Cardiac fibroblast (primary cell): ENCODE data around the gene DGUOK.
A peak's percentile ranks its signal among the peaks of the same experiment; 100 is the strongest.

Source experiments
- DNase-seq, 2 donors: peaks; one replicate each; pipeline versions ENCODE4 v3.0.0 to v3.0.0-alpha.2; 2010; ENCODE audit warnings: low read depth in 2 of 2
- H3K4me3 ChIP-seq, 2 donors: replicated peaks in 1 of 2; 1 replicate in 1 of 2; 2 replicates in 1 of 2; pipeline ENCODE4 v1.5.1; 2011; ENCODE audit warnings: low read depth in 2 of 2, low read length in 2 of 2, mild to moderate bottlenecking in 2 of 2, moderate library complexity in 1 of 2
- TF ChIP-seq, protein P1 (sequence below): IDR thresholded peaks from one replicate; pipeline ENCODE4 v1.5.1; 2011; ENCODE audit warnings: low read depth, mild to moderate bottlenecking, low read length, inconsistent platforms

Gene DGUOK

DNA sequence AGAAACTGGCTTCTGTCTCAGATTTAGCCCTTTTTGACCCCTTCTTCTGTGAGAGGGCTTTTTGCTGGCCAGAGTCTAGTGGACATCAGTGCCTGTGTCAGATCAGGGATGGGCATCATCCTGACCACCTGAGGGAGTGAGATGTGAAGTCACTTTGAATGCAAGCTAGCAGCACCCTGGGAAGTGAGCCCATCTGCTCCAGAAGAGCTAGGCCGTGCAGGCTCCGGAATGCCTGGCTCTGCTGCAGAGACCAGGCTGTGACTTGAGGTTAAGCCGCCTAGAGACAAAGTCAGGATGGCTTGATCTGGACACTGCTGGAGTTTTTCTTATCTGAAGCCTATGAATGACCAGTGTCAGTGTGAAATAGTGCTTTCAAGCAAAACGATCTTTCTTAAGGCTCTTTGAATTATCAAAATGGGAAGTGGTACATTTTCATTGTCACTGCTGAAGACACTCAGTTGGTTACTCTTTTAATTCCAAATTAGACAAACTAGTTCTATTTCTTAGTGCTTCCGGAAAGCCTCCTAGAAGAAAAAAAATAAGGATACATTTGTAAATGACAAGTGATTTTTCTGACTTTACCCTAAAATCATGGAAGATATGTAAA is 20.8 kb downstream of the DGUOK start:
- DNase-seq = no peak
- no peak overlapping the region for H3K4me3 ChIP-seq
- TF ChIP-seq, protein P1, sequence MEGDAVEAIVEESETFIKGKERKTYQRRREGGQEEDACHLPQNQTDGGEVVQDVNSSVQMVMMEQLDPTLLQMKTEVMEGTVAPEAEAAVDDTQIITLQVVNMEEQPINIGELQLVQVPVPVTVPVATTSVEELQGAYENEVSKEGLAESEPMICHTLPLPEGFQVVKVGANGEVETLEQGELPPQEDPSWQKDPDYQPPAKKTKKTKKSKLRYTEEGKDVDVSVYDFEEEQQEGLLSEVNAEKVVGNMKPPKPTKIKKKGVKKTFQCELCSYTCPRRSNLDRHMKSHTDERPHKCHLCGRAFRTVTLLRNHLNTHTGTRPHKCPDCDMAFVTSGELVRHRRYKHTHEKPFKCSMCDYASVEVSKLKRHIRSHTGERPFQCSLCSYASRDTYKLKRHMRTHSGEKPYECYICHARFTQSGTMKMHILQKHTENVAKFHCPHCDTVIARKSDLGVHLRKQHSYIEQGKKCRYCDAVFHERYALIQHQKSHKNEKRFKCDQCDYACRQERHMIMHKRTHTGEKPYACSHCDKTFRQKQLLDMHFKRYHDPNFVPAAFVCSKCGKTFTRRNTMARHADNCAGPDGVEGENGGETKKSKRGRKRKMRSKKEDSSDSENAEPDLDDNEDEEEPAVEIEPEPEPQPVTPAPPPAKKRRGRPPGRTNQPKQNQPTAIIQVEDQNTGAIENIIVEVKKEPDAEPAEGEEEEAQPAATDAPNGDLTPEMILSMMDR = no peak

DNA sequence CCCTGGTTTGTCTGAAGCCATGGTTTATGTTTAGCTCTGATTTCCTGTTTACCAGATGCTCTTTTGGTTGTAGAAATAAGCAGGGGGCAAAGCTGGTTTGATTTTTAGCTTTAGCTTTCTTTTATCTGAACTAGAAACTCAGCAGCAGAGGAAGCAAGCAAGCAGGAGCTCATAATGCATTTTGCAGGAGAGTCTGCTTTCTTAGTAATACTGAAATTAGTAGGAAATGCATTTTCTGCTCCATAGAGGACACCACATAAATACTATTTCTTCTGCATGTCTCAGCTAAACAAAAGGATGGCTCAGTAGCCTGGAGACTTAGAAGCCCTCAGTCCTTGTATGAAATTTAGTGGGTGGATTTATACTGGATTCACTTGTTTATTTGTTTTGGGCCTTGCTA is 23.1 kb downstream of the DGUOK start:
- H3K4me3 ChIP-seq = no peak overlapping the region
- TF ChIP-seq, protein P1 = no peak
- no peak for DNase-seq

DNA sequence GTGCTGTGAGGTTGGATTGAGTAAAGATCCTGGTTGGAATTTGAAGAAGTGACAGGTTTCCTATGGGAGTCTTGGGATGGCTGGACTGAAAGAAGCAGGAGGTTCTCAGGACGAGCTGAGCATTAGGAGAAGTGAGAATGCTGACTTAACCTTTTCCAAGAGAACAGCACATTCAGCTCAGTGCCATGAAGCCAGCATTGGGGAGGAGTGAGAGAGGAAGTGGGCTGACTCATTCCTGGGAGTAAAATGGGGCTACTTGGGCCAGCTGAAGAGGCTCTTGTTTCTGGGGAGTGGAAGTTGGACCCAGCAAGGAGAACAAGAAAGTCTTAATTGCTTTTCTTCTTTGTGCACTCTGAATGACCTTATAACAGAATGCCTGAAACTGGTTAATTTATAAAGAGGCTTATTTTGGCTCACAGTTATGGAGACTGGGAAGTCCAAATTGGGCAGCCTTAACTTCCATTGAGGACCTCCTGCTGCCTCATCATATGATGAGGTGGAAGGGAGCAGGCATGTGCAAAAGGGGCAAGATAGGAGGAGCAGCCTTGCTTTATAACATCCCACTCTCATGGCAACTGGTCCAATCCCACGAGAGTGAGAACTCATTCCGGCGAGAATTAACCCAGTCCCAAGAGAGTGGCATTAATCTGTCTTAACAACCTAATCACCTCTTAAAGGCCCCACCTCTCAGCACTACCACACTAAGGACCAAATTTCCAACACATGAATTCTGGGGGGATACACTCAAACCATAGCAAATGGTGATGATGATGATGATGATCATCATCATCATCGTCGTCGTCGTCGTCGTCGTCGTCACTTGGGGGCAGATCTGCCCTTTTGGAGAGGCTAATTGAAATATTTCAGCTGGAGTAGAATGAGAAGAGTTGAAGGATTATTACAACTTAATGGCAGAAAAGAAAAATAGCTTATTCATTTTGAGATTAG is 26.1 kb downstream of the DGUOK start:
- TF ChIP-seq, protein P1 = no peak
- peak; percentile 63 to 73 for DNase-seq

DNA sequence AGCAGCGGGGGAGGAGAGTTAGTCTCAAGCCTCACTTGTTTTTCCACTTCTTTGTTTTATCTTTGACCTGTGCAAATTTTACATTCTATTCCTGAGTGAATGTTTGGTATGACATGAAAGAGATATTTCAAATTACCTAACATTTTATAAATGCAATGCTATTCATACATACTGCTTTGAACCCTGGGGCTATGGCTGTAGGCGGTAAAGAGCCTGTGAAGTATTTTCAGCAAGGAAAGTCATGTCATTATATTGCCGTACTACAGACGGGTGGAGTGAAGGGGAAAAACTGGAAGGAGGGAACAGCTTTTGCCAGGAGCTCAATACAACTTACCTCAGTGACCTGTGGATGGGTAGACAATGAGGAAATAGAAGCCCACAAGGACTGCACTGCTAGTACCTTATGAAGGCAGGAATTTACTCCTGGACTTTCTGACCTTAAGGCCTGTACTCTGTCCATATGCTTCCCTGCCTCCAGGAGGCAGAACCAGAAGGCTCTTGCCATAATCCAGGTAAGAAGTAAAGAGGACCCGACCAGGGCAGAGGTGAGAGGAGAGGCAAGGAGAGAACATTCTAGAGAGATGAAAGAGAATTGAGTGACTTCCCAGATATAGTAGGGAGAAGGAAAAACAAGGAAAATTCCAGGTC is 29.7 kb downstream of the DGUOK start:
- H3K4me3 ChIP-seq = no peak overlapping the region
- no peak for DNase-seq
- TF ChIP-seq, protein P1 = no peak

More for the DNA sequence above, 26.1 kb downstream of the DGUOK start:
- no peak overlapping the region for H3K4me3 ChIP-seq

DNA sequence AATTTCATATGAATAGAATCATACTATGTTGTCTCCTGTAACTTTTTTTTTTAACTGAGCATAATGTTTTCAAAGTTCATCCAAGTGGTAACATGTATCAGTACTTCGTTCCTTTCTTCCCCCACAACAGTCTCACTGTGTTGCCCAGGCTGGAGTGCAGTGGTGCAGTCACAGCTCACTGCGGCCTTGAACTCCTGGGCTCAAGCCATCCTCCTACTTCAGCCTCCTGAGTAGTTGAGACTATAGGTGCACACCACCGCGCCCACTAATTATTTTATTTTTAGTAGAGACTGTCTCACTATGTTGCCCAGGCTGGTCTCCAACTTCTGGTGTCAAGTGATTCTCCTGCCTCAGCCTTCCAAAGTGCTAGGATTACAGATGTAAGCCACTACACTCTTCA is 34.6 kb downstream of the DGUOK start:
- TF ChIP-seq, protein P1 = no peak

GRCh38 chr2:73961823-73962615 is 35.3 kb downstream of the DGUOK start:
- TF ChIP-seq, protein P1 = no peak

More for the DNA sequence above, 34.6 kb downstream of the DGUOK start:
- no peak overlapping the region for H3K4me3 ChIP-seq
- no peak for DNase-seq

More at GRCh38 chr2:73961823-73962615, 35.3 kb downstream of the DGUOK start:
- DNase-seq = no peak
- H3K4me3 ChIP-seq = no peak overlapping the region
